BJ (cell line): ENCODE measurements around the gene LRRC14B. TPM values are rescaled to one million over a fixed set of nuclear protein-coding genes. Genes with fewer than 3 reads are reported as not detected.

Experiments used
- CTCF ChIA-PET: fragments of 350-600 bp; formaldehyde crosslinking; extraction: SDS; loops from one replicate; lab custom pipeline; 2021; ENCODE audit warnings: antibody characterized with exemption, inconsistent platforms; lab: Yijun Ruan, JAX
- POLR2A ChIA-PET: fragments of 300-600 bp; sonication (Branson Sonifier 250); formaldehyde crosslinking; extraction: SDS; loops from one replicate; lab custom pipeline; 2021; ENCODE audit warnings: antibody characterized with exemption; lab: Charles Lee
- DNase-seq: peaks from one replicate; pipeline ENCODE4 v3.0.0-alpha.2; 2011; ENCODE audit warnings: low read depth
- H3K27me3 ChIP-seq: 2 replicates; pipeline ENCODE4 v1.6.0; 2011; ENCODE audit warnings: low read length; ENCODE audit not compliant: control insufficient read depth, insufficient read depth
- H3K36me3 ChIP-seq: 2 replicates; pipeline ENCODE4 v1.5.1; 2011; ENCODE audit warnings: low read length; ENCODE audit not compliant: control insufficient read depth, insufficient read depth
- H3K4me3 ChIP-seq: 2 replicates; pipeline ENCODE4 v1.5.1; 2011; ENCODE audit warnings: low read depth, mild to moderate bottlenecking, control low read depth, low read length
- CTCF ChIP-seq: IDR thresholded peaks from 2 replicates; pipeline ENCODE4 v1.5.1; 2011; ENCODE audit warnings: low read depth, mild to moderate bottlenecking, control low read depth, inconsistent platforms, low read length, moderate library complexity; ENCODE audit not compliant: insufficient read depth
- polyA plus RNA-seq: library from polyadenylated mRNA; depleted of rRNA; stranded (reverse); fragments of >200 nt; gene quantifications from 2 replicates; pipeline ENCODE4 v1.2.3, GENCODE V29; 2011

Gene LRRC14B
- polyA plus RNA-seq, 1 experiment: not detected

- DNase-seq: no peak
- H3K36me3 ChIP-seq: no peaks in the 10 kb centered on the region; the same call in 1 of the 2 replicates
- POLR2A ChIA-PET: no interaction called here
- peaks cover 3% of the 10 kb centered on the region for H3K27me3 ChIP-seq
- TF ChIP-seq CTCF: no peak
- H3K4me3 ChIP-seq: no peak overlapping the region
- CTCF ChIA-PET: interaction anchor here (0.7 kb wide), 1 partner anchor 130 kb away, joined by 4 read pairs; no protein-coding TSS in a partner anchor
Measured at GRCh38 chr5:181160-181559, 10.1 kb upstream of the LRRC14B start.

DNA sequence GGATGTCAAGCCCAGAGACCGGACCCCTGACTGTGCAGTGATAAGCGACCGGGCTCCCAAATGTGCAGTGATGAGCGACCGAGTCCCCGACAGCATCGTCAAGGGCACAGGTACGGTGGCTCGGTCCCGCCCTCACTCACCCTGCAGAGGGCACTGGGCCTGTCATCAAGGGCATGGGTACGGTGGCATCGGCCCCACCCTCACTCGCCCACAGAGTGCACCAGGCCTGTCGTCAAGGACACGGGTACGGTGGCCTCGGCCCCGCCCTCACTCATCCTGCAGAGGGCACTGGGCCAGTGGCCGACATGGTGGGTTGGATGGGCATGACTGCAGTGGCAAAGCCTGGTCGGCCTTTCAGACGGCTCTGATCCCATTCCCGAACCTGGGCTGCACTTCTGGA is 9.7 kb upstream of the LRRC14B start:
- Histone ChIP-seq H3K4me3 (no peak overlapping the region), H3K27me3 (peaks cover 3% of the 10 kb centered on the region), H3K36me3 (no peaks in the 10 kb centered on the region; the same call in 1 of the 2 replicates)
- TF ChIP-seq CTCF: no peak
- ChIA-PET CTCF (interaction anchor here (0.7 kb wide), 1 partner anchor 129 kb away, joined by 4 read pairs; no protein-coding TSS in a partner anchor), POLR2A (no interaction called here)
- DNase-seq: no peak

GRCh38 chr5:182126-182525 is 9.2 kb upstream of the LRRC14B start:
- Histone ChIP-seq H3K27me3 (peaks cover 3% of the 10 kb centered on the region), H3K4me3 (no peak overlapping the region), H3K36me3 (no peaks in the 10 kb centered on the region; the same call in 1 of the 2 replicates)
- ChIA-PET POLR2A (no interaction called here), CTCF (no interaction called here)
- no peak for TF ChIP-seq CTCF
- DNase-seq: no peak

DNA sequence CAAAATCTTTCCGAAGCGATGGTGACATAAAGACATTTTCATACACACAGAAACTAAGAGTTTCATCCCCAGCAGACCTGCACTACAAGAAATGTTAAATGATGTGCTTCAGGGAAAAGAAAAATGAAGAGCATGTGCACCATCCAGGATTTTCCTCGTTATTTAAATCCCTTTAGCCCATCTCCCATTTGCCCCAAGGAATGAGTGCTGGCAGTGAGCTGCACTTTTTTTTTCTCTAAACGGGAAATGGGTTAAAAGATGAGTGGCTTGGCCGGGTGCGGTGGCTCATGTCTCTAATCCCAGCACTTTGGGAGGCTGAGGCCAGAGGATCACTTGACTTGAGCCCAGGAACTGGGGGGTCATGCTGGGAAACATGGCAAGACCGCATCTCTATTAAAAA is 6.8 kb upstream of the LRRC14B start:
- no peak overlapping the region for H3K4me3 ChIP-seq
- DNase-seq: peak; percentile 40
- ChIA-PET CTCF (interaction anchor here (0.6 to 1.7 kb wide), 2 partner anchors 9 to 11 kb away, joined by 3 read pairs; no protein-coding TSS in a partner anchor), POLR2A (no interaction called here)
- no peaks in the 10 kb centered on the region; the same call in 1 of the 2 replicates for H3K36me3 ChIP-seq
- H3K27me3 ChIP-seq: peaks cover 3% of the 10 kb centered on the region
- no peak for TF ChIP-seq CTCF

- POLR2A ChIA-PET: no interaction called here
- Histone ChIP-seq H3K36me3 (no peaks in the 10 kb centered on the region; the same call in 1 of the 2 replicates), H3K27me3 (no peaks in the 10 kb centered on the region; the same call in none of the 2 replicates), H3K4me3 (no peak overlapping the region)
- CTCF ChIA-PET: interaction anchor here (0.6 kb wide), 1 partner anchor 10 kb away, joined by 3 read pairs; no protein-coding TSS in a partner anchor
- TF ChIP-seq CTCF: no peak
- DNase-seq: no peak
Measured at GRCh38 chr5:185095-186070, 5.9 kb upstream of the LRRC14B start.
